ENCODE data around the gene CLIP2. TPM values are rescaled to one million over a fixed set of nuclear protein-coding genes. Genes with fewer than 3 reads are reported as not detected.
"Not testable (repeated sequence)": the region's sequence is repeated elsewhere in the genome, so short reads cannot be mapped to it uniquely, and the experiment has no call there.

The CLIP2 gene
- total RNA-seq, 2 donors from 2014 or later, result 3.2 to 13.4 TPM

GRCh38 chr7:74404741-74405140 lies 115.5 kb downstream of the CLIP2 start:
- H3K27ac Mint-ChIP-seq, result no peak overlapping the region
- H3K4me1 Mint-ChIP-seq, result peaks cover 6% of the 10 kb centered on the region
- no peak for DNase-seq
- H3K9me3 ChIP-seq (ENCODE audit: control insufficient read depth, low read length, poor library complexity, severe bottlenecking), result no peaks in the 10 kb centered on the region
- no peak for ATAC-seq
- H3K27me3 Mint-ChIP-seq, result no peaks in the 10 kb centered on the region
- H3K4me3 Mint-ChIP-seq, result no peak overlapping the region
- H3K36me3 Mint-ChIP-seq (ENCODE audit: low read depth), result no peaks in the 10 kb centered on the region

GRCh38 chr7:74405191-74405898 lies 116.1 kb downstream of the CLIP2 start:
- ATAC-seq, result no peak
- no peak overlapping the region for H3K27ac Mint-ChIP-seq
- no peak for DNase-seq
- H3K36me3 Mint-ChIP-seq (ENCODE audit: low read depth), result no peaks in the 10 kb centered on the region
- H3K4me3 Mint-ChIP-seq, result no peak overlapping the region
- peaks cover 6% of the 10 kb centered on the region for H3K4me1 Mint-ChIP-seq
- H3K9me3 ChIP-seq (ENCODE audit: control insufficient read depth, low read length, poor library complexity, severe bottlenecking), result no peaks in the 10 kb centered on the region
- H3K27me3 Mint-ChIP-seq, result no peaks in the 10 kb centered on the region

- Mint-ChIP-seq H3K27me3 (no peaks in the 10 kb centered on the region), H3K27ac (no peak overlapping the region), H3K4me3 (no peak overlapping the region), H3K4me1 (peaks cover 6% of the 10 kb centered on the region), H3K36me3 (ENCODE audit: low read depth) (no peaks in the 10 kb centered on the region)
- no peak for ATAC-seq
- DNase-seq, result no peak
- no peaks in the 10 kb centered on the region for H3K9me3 ChIP-seq (ENCODE audit: control insufficient read depth, low read length, poor library complexity, severe bottlenecking)
Observed at GRCh38 chr7:74405899-74406512, 116.8 kb downstream of the CLIP2 start.

- ATAC-seq, result no peak
- Mint-ChIP-seq H3K4me3 (no peak overlapping the region), H3K4me1 (peaks cover 2% of the 10 kb centered on the region), H3K36me3 (ENCODE audit: low read depth) (no peaks in the 10 kb centered on the region), H3K27me3 (no peaks in the 10 kb centered on the region), H3K27ac (no peak overlapping the region)
- no peaks in the 10 kb centered on the region for H3K9me3 ChIP-seq (ENCODE audit: control insufficient read depth, low read length, poor library complexity, severe bottlenecking)
- no peak for DNase-seq
Observed at GRCh38 chr7:74407958-74408357, 118.8 kb downstream of the CLIP2 start.

- Mint-ChIP-seq H3K36me3 (ENCODE audit: low read depth) (no peaks in the 10 kb centered on the region), H3K4me1 (peaks cover 2% of the 10 kb centered on the region), H3K4me3 (no peak overlapping the region), H3K27ac (no peak overlapping the region), H3K27me3 (no peaks in the 10 kb centered on the region)
- ATAC-seq, result no peak
- H3K9me3 ChIP-seq (ENCODE audit: control insufficient read depth, low read length, poor library complexity, severe bottlenecking), result no peaks in the 10 kb centered on the region
- DNase-seq, result no peak
Observed at GRCh38 chr7:74409571-74409970, 120.4 kb downstream of the CLIP2 start.

GRCh38 chr7:74410772-74411171 lies 121.6 kb downstream of the CLIP2 start:
- DNase-seq (no peak), ATAC-seq (no peak)
- H3K27me3 Mint-ChIP-seq, result no peaks in the 10 kb centered on the region

GRCh38 chr7:74411571-74411970 lies 122.4 kb downstream of the CLIP2 start:
- not testable (repeated sequence) for H3K36me3 Mint-ChIP-seq (ENCODE audit: low read depth); H3K27me3 Mint-ChIP-seq; H3K27ac Mint-ChIP-seq; DNase-seq; ATAC-seq; H3K9me3 ChIP-seq (ENCODE audit: control insufficient read depth, low read length, poor library complexity, severe bottlenecking); H3K4me1 Mint-ChIP-seq; H3K4me3 Mint-ChIP-seq

More at GRCh38 chr7:74410772-74411171, 121.6 kb downstream of the CLIP2 start:
- H3K9me3 ChIP-seq (ENCODE audit: control insufficient read depth, low read length, poor library complexity, severe bottlenecking), result no peaks in the 10 kb centered on the region
- Mint-ChIP-seq H3K4me1 (peaks cover 2% of the 10 kb centered on the region), H3K27ac (no peak overlapping the region), H3K4me3 (no peak overlapping the region), H3K36me3 (ENCODE audit: low read depth) (no peaks in the 10 kb centered on the region)

GRCh38 chr7:74412056-74412455 lies 122.8 kb downstream of the CLIP2 start:
- Mint-ChIP-seq H3K27ac (no peak overlapping the region), H3K4me3 (no peak overlapping the region), H3K36me3 (ENCODE audit: low read depth) (no peaks in the 10 kb centered on the region), H3K4me1 (peaks cover 2% of the 10 kb centered on the region), H3K27me3 (no peaks in the 10 kb centered on the region)
- no peak for ATAC-seq
- H3K9me3 ChIP-seq (ENCODE audit: control insufficient read depth, low read length, poor library complexity, severe bottlenecking), result no peaks in the 10 kb centered on the region
- DNase-seq, result no peak

GRCh38 chr7:74412603-74413002 lies 123.4 kb downstream of the CLIP2 start:
- Mint-ChIP-seq H3K27ac (no peak overlapping the region), H3K4me1 (peaks cover 2% of the 10 kb centered on the region), H3K36me3 (ENCODE audit: low read depth) (no peaks in the 10 kb centered on the region), H3K4me3 (no peak overlapping the region), H3K27me3 (no peaks in the 10 kb centered on the region)
- ATAC-seq (no peak), DNase-seq (no peak)
- no peaks in the 10 kb centered on the region for H3K9me3 ChIP-seq (ENCODE audit: control insufficient read depth, low read length, poor library complexity, severe bottlenecking)

- not testable (repeated sequence) for H3K9me3 ChIP-seq (ENCODE audit: control insufficient read depth, low read length, poor library complexity, severe bottlenecking); H3K27ac Mint-ChIP-seq; H3K36me3 Mint-ChIP-seq (ENCODE audit: low read depth); H3K4me3 Mint-ChIP-seq; H3K4me1 Mint-ChIP-seq; H3K27me3 Mint-ChIP-seq; ATAC-seq; DNase-seq
Observed at GRCh38 chr7:74414595-74415333, 125.6 kb downstream of the CLIP2 start.

GRCh38 chr7:74417419-74417971 lies 128.3 kb downstream of the CLIP2 start:
- Mint-ChIP-seq H3K4me1 (peaks cover 11% of the 10 kb centered on the region), H3K4me3 (no peak overlapping the region), H3K36me3 (ENCODE audit: low read depth) (no peaks in the 10 kb centered on the region), H3K27ac (no peak overlapping the region), H3K27me3 (no peaks in the 10 kb centered on the region)
- ATAC-seq, result peak; percentile 67
- no peaks in the 10 kb centered on the region for H3K9me3 ChIP-seq (ENCODE audit: control insufficient read depth, low read length, poor library complexity, severe bottlenecking)
- peak; percentile 29 to 47 (median 37) for DNase-seq

GRCh38 chr7:74418076-74418475 lies 128.9 kb downstream of the CLIP2 start:
- no peak for ATAC-seq
- H3K4me3 Mint-ChIP-seq, result no peak overlapping the region
- peaks cover 11% of the 10 kb centered on the region for H3K4me1 Mint-ChIP-seq
- DNase-seq, result no peak
- H3K27ac Mint-ChIP-seq, result peak overlapping the region; percentile 24
- no peaks in the 10 kb centered on the region for H3K27me3 Mint-ChIP-seq
- no peaks in the 10 kb centered on the region for H3K9me3 ChIP-seq (ENCODE audit: control insufficient read depth, low read length, poor library complexity, severe bottlenecking)
- H3K36me3 Mint-ChIP-seq (ENCODE audit: low read depth), result no peaks in the 10 kb centered on the region

- Mint-ChIP-seq H3K4me3 (no peak overlapping the region), H3K27me3 (no peaks in the 10 kb centered on the region), H3K36me3 (ENCODE audit: low read depth) (no peaks in the 10 kb centered on the region), H3K27ac (peak overlapping the region; percentile 24), H3K4me1 (peaks cover 11% of the 10 kb centered on the region)
- no peak for DNase-seq
- no peak for ATAC-seq
- no peaks in the 10 kb centered on the region for H3K9me3 ChIP-seq (ENCODE audit: control insufficient read depth, low read length, poor library complexity, severe bottlenecking)
Observed at GRCh38 chr7:74418538-74418937, 129.3 kb downstream of the CLIP2 start.
